Spinal cord (tissue), 10 donors: ENCODE data around the gene ARL16. TPM values are rescaled to one million over a fixed set of nuclear protein-coding genes. Genes with fewer than 3 reads are reported as not detected.
A peak's percentile ranks its signal among the peaks of the same experiment; 100 is the strongest.

Experiments used
- DNase-seq, 6 donors: peaks; one replicate each; pipeline versions ENCODE4 v3.0.0 to v3.0.0-alpha.2; 2013 to 2015; ENCODE audit warnings: low spot score in 6 of 6, low read depth in 4 of 6
- H3K27ac ChIP-seq: one replicate; pipeline ENCODE4 v1.5.1; 2013; ENCODE audit warnings: low read depth, low read length, control low read depth
- H3K27me3 ChIP-seq: one replicate; pipeline ENCODE4 v1.6.1; 2013; ENCODE audit warnings: low read length; ENCODE audit not compliant: control insufficient read depth, insufficient read depth
- H3K36me3 ChIP-seq: one replicate; pipeline ENCODE4 v1.6.1; 2013; ENCODE audit warnings: low read length; ENCODE audit not compliant: control insufficient read depth, insufficient read depth
- H3K4me1 ChIP-seq: one replicate; pipeline ENCODE4 v1.6.1; 2013; ENCODE audit warnings: low read length; ENCODE audit not compliant: control insufficient read depth, insufficient read depth
- H3K4me3 ChIP-seq: one replicate; pipeline ENCODE4 v1.5.1; 2013; ENCODE audit warnings: low read depth, low read length, control low read depth
- H3K9me3 ChIP-seq: one replicate; pipeline ENCODE4 v1.6.1; 2013; ENCODE audit warnings: low read length; ENCODE audit not compliant: control insufficient read depth, insufficient read depth
- WGBS: methylation state at CpG from one replicate; pipeline ENCODE4 v1.1.5; 2013; ENCODE audit warnings: missing lambda C conversion rate; ENCODE audit not compliant: insufficient coverage; 5-methylcytosine and 5-hydroxymethylcytosine counted together
- polyA plus RNA-seq, 2 donors: library from polyadenylated mRNA; unstranded; fragments of 120-200 nt; gene quantifications; one replicate each; pipeline ENCODE4 v1.2.1, GENCODE V29; 2013; ENCODE audit not compliant: insufficient read length in 2 of 2
- total RNA-seq, 2 donors: library from RNA; depleted of rRNA in 1 of 2; stranded (reverse); fragments of 120-200 nt in 1 of 2; fragments of >200 nt in 1 of 2; gene quantifications; one replicate each; pipeline versions ENCODE4 v1.2.3 to v1.2.4, GENCODE V29; 2013 to 2014
- donor health status: healthy.

ARL16 gene
- total and polyA plus RNA-seq, 4 donors: 43.2 to 69.1 (median 60.9) TPM

DNA sequence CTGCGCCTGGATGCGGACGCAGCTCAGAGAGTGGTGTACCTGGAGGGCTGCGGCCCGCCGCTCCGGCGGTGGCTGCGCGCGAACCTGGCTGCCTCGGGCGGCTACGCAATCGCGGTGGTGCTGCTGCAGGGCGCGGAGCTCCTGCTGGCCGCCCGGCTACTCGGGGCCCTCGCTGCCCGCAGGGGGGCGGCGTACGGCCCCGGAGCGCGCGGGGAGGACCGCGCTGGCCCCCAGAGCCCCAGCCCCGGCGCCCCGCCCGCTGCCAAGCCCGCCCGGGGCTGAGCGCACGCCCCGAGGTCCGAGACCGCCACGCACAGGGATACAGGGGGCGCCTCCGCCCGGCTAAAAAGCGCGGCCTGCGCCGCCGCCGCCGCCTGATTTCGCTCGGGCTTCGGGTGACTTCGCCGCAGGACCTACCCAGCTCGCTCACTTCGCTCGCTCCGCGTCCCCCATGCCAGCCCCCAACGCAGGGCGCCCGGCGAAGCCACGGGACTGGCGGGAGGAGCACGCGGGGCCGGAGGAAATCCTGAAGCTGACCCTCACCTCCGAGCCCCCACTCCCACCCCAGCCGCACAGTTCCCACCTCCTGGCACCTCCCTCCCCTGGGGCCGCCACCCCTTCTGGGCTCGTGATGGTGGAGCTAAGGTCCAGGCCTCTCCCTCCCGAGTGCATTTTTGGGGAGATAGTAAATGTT is 35.4 kb downstream of the ARL16 start:
- H3K27me3 ChIP-seq: peaks cover 41% of the 10 kb centered on the region

DNA sequence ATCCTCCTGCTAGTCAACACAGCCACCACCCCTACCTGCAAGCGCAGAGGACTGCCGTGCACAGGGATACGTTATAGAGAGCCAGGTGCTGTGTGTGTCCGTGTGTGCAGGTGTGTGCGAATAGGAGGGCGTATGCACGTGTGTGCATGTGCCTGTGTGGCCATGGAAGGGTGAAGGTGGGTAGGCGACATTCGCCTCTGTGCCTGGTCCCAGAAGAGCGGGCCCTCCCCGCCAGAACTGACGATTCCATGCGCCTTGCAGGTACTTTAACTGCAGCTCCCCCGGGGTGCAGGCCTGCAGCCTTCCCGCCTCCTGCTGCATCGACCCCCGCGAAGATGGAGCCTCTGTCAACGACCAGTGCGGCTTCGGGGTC is 36.0 kb downstream of the ARL16 start:
- Histone ChIP-seq H3K27me3 (peaks cover 37% of the 10 kb centered on the region), H3K36me3 (peaks cover 14% of the 10 kb centered on the region), H3K4me1 (peaks cover 2% of the 10 kb centered on the region), H3K27ac (no peak overlapping the region), H3K9me3 (peaks cover 3% of the 10 kb centered on the region), H3K4me3 (no peak overlapping the region)
- no peak for DNase-seq
- WGBS: 25% methylated on average over 21 of the region's 21 CpGs

More for the DNA sequence above, 35.4 kb downstream of the ARL16 start:
- no peak overlapping the region for H3K4me3 ChIP-seq
- H3K9me3 ChIP-seq: peaks cover 3% of the 10 kb centered on the region
- peak in 1 of 6 donors; percentile 1 for DNase-seq
- H3K27ac ChIP-seq: no peak overlapping the region
- peaks cover 14% of the 10 kb centered on the region for H3K36me3 ChIP-seq
- peaks cover 4% of the 10 kb centered on the region for H3K4me1 ChIP-seq
- 2% methylated on average over 71 of the region's 78 CpGs for WGBS

DNA sequence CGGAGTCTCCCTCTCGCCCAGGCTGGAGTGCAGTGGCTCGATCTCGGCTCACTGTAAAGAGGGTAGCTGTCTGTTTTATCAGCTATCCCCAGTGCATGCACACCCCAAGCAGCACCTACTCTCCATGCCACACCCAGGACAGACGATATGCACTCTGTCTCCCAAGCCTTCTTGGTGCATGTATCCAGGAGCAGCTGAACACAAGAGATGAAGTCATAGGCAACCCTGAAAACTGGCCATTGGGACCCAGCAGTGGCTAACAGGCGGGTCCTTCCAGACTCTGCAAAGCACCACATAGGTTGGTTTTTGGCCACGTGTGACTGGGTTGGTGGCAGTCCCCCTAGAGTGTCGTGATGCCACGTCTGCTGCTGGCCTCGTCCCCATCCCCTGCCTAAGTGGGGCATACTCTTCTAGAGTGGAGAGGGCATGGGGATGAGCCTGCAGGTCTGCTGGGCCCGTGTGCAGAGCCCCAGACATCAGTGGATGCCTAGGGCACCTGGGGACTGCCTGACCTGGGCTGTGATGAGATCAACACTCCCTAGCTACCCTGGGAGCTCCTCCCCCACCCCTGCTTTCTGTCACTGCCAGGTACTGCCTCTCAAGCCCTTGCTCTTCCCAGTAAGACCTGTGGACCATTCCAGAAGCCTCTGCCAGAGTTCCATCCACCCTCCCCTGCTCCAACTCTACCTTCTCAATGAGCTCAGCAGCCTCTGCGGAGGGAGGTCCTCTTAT is 36.6 kb downstream of the ARL16 start:
- peaks cover 3% of the 10 kb centered on the region for H3K9me3 ChIP-seq
- H3K27me3 ChIP-seq: peaks cover 37% of the 10 kb centered on the region
- WGBS: 67% methylated on average over 9 of the region's 12 CpGs
- no peak overlapping the region for H3K27ac ChIP-seq
- H3K4me1 ChIP-seq: peaks cover 2% of the 10 kb centered on the region
- peaks cover 19% of the 10 kb centered on the region for H3K36me3 ChIP-seq
- no peak for DNase-seq
- no peak overlapping the region for H3K4me3 ChIP-seq

DNA sequence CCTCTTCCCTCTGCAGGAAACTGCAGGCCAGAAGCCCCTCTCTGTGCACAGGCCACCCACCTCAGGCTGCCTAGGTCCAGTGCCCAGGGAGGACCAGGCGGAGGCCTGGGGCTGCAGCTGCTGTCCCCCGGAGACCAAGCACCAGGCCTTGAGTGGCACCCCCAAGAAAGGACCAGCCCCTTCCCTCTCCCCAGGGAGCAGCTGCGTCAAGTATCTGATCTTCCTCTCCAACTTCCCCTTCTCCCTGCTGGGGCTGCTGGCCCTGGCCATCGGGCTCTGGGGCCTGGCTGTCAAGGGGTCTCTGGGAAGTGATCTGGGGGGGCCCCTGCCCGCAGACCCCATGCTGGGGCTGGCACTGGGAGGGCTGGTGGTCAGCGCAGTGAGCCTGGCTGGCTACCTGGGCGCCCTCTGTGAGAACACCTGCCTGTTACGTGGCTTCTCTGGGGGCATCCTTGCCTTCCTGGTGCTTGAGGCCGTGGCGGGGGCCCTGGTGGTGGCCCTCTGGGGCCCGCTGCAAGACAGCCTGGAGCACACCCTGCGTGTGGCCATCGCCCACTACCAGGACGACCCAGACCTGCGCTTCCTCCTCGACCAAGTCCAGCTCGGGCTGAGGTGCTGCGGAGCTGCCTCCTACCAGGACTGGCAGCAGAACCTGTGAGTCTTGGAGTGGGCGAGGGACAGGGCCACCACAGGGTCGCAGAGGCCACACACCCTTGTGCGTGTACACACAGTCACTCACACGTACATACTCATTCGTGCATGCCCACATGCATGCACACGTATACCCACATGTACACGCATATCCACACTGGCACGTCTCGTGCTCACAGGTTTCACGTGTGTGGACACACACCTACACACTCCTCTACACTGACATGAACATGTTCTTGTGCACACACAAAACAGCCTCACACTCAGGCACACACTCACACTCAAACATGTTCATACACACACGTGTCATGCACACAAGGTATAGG is 38.3 kb downstream of the ARL16 start:
- H3K36me3 ChIP-seq: peaks cover 22% of the 10 kb centered on the region
- H3K4me1 ChIP-seq: peaks cover 2% of the 10 kb centered on the region
- 87% methylated on average over 29 of the region's 29 CpGs for WGBS
- no peak for DNase-seq
- H3K27ac ChIP-seq: no peak overlapping the region
- peaks cover 3% of the 10 kb centered on the region for H3K9me3 ChIP-seq
- H3K27me3 ChIP-seq: peaks cover 28% of the 10 kb centered on the region
- H3K4me3 ChIP-seq: no peak overlapping the region

DNA sequence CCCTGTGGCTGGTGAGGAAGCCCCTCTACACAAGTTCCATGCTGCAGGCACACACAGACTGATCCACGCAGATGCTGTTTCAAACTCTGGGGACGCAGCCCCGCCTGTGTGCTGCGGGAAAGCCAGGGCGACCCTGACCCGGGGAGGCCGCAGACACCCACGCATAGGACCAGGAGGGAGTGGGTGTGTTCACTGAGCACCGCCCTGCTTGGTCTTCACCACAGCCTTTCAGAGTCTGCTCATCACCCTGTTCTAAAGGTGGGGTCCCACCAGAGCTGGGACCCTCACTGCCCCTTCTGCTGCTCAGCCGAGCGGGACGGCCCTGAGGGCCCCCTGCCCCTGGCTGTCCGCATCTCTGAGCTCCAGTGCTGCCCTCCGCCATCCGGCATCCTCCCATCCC is 39.1 kb downstream of the ARL16 start:
- 97% methylated on average over 15 of the region's 15 CpGs for WGBS
- DNase-seq: no peak

DNA sequence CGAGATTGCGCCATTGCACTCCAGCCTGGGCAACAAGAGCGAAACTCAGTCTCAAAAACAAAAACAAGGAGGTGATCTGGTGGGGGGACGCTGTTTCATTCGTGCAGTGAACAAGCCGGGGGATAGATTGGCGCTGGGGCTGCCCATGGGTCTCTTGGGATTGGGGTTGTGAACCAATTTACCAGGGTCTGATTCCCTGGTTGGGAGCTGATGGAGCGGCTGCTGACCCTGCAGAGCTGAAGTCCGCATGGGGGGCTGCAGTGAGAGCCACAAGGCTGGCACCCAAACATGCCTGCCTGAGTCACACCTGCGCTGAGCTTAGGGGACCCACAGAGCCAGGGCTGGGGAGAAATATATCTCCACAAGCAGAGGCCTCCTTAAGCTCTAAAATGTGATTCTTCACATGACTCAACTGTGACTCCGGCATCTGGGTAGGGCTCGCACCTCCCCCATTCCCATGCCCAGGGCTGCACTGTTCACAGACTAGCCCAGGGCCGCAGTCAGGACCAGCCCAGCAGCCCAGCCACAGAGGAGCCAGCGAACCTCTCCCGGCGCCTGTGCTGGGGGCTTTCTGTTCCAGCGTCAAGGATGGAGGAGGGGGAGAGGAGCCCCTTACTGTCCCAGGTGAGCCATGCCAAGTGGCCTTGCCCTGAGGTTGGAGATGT is 41.6 kb downstream of the ARL16 start:
- no peaks in the 10 kb centered on the region for H3K9me3 ChIP-seq
- H3K4me1 ChIP-seq: peaks cover 4% of the 10 kb centered on the region
- peaks cover under 1% of the 10 kb centered on the region for H3K27me3 ChIP-seq
- no peak for DNase-seq
- no peak overlapping the region for H3K4me3 ChIP-seq
- no peak overlapping the region for H3K27ac ChIP-seq
- H3K36me3 ChIP-seq: peaks cover 22% of the 10 kb centered on the region
- WGBS: 91% methylated on average over 13 of the region's 17 CpGs

More for the DNA sequence above, 39.1 kb downstream of the ARL16 start:
- H3K4me1 ChIP-seq: peaks cover 2% of the 10 kb centered on the region
- H3K36me3 ChIP-seq: peaks cover 22% of the 10 kb centered on the region
- H3K27ac ChIP-seq: no peak overlapping the region
- H3K27me3 ChIP-seq: peaks cover 23% of the 10 kb centered on the region
- H3K4me3 ChIP-seq: no peak overlapping the region
- H3K9me3 ChIP-seq: peaks cover 3% of the 10 kb centered on the region

DNA sequence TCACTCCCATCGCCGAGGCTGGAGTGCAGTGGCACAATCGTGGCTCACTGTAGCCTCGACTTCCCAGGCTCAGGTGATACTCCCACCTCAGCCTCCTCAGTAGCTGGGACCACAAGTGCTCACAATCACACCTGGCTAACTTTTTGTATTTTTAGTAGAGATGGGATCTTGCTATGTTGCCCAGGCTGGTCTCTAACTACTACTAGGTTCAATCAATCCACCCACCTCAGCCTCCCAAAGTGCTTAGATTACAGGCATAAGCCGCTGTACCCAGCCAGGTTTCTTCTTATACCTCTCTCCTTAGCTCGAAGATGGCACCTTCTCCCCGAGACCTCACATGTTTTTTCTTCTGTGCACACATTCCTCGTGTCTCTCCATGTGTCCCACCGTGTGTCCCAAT is 43.6 kb downstream of the ARL16 start:
- no peak overlapping the region for H3K27ac ChIP-seq
- H3K4me1 ChIP-seq: peaks cover 18% of the 10 kb centered on the region
- H3K36me3 ChIP-seq: peaks cover 17% of the 10 kb centered on the region
- H3K4me3 ChIP-seq: no peak overlapping the region
- H3K9me3 ChIP-seq: no peaks in the 10 kb centered on the region
- H3K27me3 ChIP-seq: no peaks in the 10 kb centered on the region
- no peak for DNase-seq
- 93% methylated on average over 2 of the region's 9 CpGs for WGBS

DNA sequence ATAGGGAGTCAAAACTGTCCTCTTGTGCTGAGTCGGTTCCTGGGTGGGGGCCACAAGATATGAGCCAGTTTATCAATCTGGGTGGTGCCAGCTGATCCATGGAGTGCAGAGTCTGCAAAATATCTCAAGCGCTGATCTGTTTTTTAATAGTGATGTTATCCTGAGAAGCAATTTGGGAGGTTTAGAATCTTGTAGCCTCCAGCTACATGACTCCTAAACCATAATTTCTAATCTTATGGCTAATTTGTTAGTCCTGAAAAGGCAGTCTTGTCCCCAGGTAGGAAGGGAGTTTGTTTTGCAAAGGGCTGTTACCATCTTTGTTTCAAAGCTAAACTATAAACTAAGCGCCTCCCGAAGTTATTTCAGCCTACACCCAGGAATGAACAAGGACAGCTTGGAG is 44.9 kb downstream of the ARL16 start:
- 80% methylated on average over 1 of the region's 4 CpGs for whole genome bisulfite sequencing
- Histone ChIP-seq H3K27ac (no peak overlapping the region), H3K36me3 (peaks cover 10% of the 10 kb centered on the region), H3K27me3 (no peaks in the 10 kb centered on the region), H3K4me3 (no peak overlapping the region), H3K9me3 (no peaks in the 10 kb centered on the region), H3K4me1 (peaks cover 18% of the 10 kb centered on the region)
- DNase-seq: no peak
